Astrocyte (in vitro differentiated cells and primary cell): ENCODE results near the gene NPAS3. TPM values are rescaled to one million over a fixed set of nuclear protein-coding genes. Genes with fewer than 3 reads are reported as not detected.

Experiments used
- DNase-seq: peaks from one replicate; pipeline ENCODE4 v3.0.0-alpha.2; 2010; ENCODE audit warnings: low read depth
- FAIRE-seq: peaks from 2 replicates; lab custom pipeline; 2011; peaks lifted over from hg19 to GRCh38; lab: Jason Lieb, UNC
- H2AFZ ChIP-seq: 2 replicates; pipeline ENCODE4 v1.6.0; 2012; ENCODE audit warnings: low read depth, low read length, inconsistent platforms
- H3K27ac ChIP-seq: 2 replicates; pipeline ENCODE4 v1.5.1; 2011; ENCODE audit warnings: low read depth, low read length, inconsistent platforms
- H3K27me3 ChIP-seq: 2 replicates; pipeline ENCODE4 v1.6.0; 2011; ENCODE audit warnings: low read length, inconsistent platforms; ENCODE audit not compliant: insufficient read depth
- H3K36me3 ChIP-seq: 2 replicates; pipeline ENCODE4 v1.5.1; 2011; ENCODE audit warnings: low read length, inconsistent platforms; ENCODE audit not compliant: insufficient read depth
- H3K4me1 ChIP-seq: 2 replicates; pipeline ENCODE4 v1.5.1; 2011; ENCODE audit warnings: low read length, inconsistent platforms; ENCODE audit not compliant: insufficient read depth
- H3K4me2 ChIP-seq: 2 replicates; pipeline ENCODE4 v1.6.0; 2012; ENCODE audit warnings: low read length, inconsistent platforms
- H3K4me3 ChIP-seq: 2 replicates; pipeline ENCODE4 v1.5.1; 2011; ENCODE audit warnings: low read depth, mild to moderate bottlenecking, low read length, inconsistent platforms; ENCODE audit not compliant: insufficient read depth
- H3K79me2 ChIP-seq: 2 replicates; pipeline ENCODE4 v1.6.0; 2012; ENCODE audit warnings: mild to moderate bottlenecking, low read length, inconsistent platforms; ENCODE audit not compliant: insufficient read depth
- H3K9ac ChIP-seq: 2 replicates; pipeline ENCODE4 v1.6.0; 2012; ENCODE audit warnings: mild to moderate bottlenecking, low read length, inconsistent platforms
- H3K9me3 ChIP-seq: 2 replicates; pipeline ENCODE4 v1.5.1; 2012; ENCODE audit warnings: low read depth, mild to moderate bottlenecking, low read length, inconsistent platforms; ENCODE audit not compliant: insufficient read depth
- H4K20me1 ChIP-seq: 2 replicates; pipeline ENCODE4 v1.6.0; 2012; ENCODE audit warnings: low read length, inconsistent platforms; ENCODE audit not compliant: insufficient read depth
- H3K27ac Mint-ChIP-seq: one replicate; pipeline ENCODE4 v1.8.0; 2021; ENCODE audit warnings: mild to moderate bottlenecking, mixed read lengths; ENCODE audit not compliant: unreplicated experiment
- H3K27me3 Mint-ChIP-seq: one replicate; pipeline ENCODE4 v1.8.0; 2021; ENCODE audit warnings: low read depth, mixed read lengths; ENCODE audit not compliant: unreplicated experiment
- H3K36me3 Mint-ChIP-seq: one replicate; pipeline ENCODE4 v1.8.0; 2021; ENCODE audit warnings: low read depth, mixed read lengths; ENCODE audit not compliant: unreplicated experiment
- H3K4me1 Mint-ChIP-seq: one replicate; pipeline ENCODE4 v1.8.0; 2021; ENCODE audit warnings: low read depth, mixed read lengths; ENCODE audit not compliant: unreplicated experiment
- H3K4me3 Mint-ChIP-seq: one replicate; pipeline ENCODE4 v1.8.0; 2021; ENCODE audit warnings: mild to moderate bottlenecking, moderate library complexity, mixed read lengths; ENCODE audit not compliant: unreplicated experiment
- H3K9me3 Mint-ChIP-seq: one replicate; pipeline ENCODE4 v1.8.0; 2021; ENCODE audit warnings: mild to moderate bottlenecking, mixed read lengths; ENCODE audit not compliant: unreplicated experiment
- CTCF ChIP-seq: IDR thresholded peaks from 2 replicates; pipeline ENCODE4 v1.5.1; 2011; ENCODE audit warnings: low read depth, mild to moderate bottlenecking, inconsistent platforms, low read length, moderate library complexity; ENCODE audit not compliant: insufficient read depth
- EZH2 ChIP-seq: IDR thresholded peaks from 2 replicates; pipeline ENCODE4 v1.6.1; 2012; ENCODE audit warnings: mild to moderate bottlenecking, low read length, inconsistent platforms; ENCODE audit not compliant: insufficient read depth
- total RNA-seq: library from RNA; stranded (reverse); gene quantifications from 2 replicates; pipeline ENCODE4 v1.2.1, GENCODE V29; 2021

The NPAS3 gene
- total RNA-seq, 1 donor from 2014 or later, result 2.6 TPM

GRCh38 chr14:33569821-33570687 is 631.4 kb downstream of the NPAS3 start:
- H3K4me1 ChIP-seq, result peaks cover 63% of the 10 kb centered on the region
- no peaks in the 10 kb centered on the region for H3K27me3 ChIP-seq
- DNase-seq (peak; percentile 80), FAIRE-seq (no peak)
- TF ChIP-seq EZH2, result no peak
- TF ChIP-seq CTCF, result no peak
- Mint-ChIP-seq H3K36me3 (no peaks in the 10 kb centered on the region), H3K4me1 (peaks cover 39% of the 10 kb centered on the region), H3K4me3 (no peak overlapping the region), H3K27ac (no peak overlapping the region), H3K9me3 (peaks cover 3% of the 10 kb centered on the region), H3K27me3 (peaks cover 1% of the 10 kb centered on the region)
- H3K9me3 ChIP-seq, result no peaks in the 10 kb centered on the region
- H3K79me2 ChIP-seq, result no peaks in the 10 kb centered on the region
- no peak overlapping the region for H3K4me3 ChIP-seq
- H2AFZ ChIP-seq, result no peak overlapping the region
- no peaks in the 10 kb centered on the region for H4K20me1 ChIP-seq
- peak overlapping the region; percentile 46 for H3K9ac ChIP-seq
- no peaks in the 10 kb centered on the region for H3K36me3 ChIP-seq
- H3K4me2 ChIP-seq, result peak overlapping the region; percentile 41
- H3K27ac ChIP-seq, result peak overlapping the region; percentile 78

GRCh38 chr14:33570694-33571310 is 632.1 kb downstream of the NPAS3 start:
- Histone ChIP-seq H3K4me3 (no peak overlapping the region), H3K36me3 (no peaks in the 10 kb centered on the region), H3K9me3 (no peaks in the 10 kb centered on the region), H3K4me1 (peaks cover 55% of the 10 kb centered on the region), H3K27ac (peak overlapping the region; percentile 78), H3K27me3 (no peaks in the 10 kb centered on the region), H3K9ac (peak overlapping the region; percentile 46), H4K20me1 (no peaks in the 10 kb centered on the region), H3K79me2 (no peaks in the 10 kb centered on the region), H2AFZ (peak overlapping the region; percentile 32), H3K4me2 (peak overlapping the region; percentile 41)
- no peaks in the 10 kb centered on the region for H3K36me3 Mint-ChIP-seq
- no peak overlapping the region for H3K4me3 Mint-ChIP-seq
- DNase-seq (no peak), FAIRE-seq (peak; percentile 5)
- H3K27me3 Mint-ChIP-seq, result peaks cover 1% of the 10 kb centered on the region
- H3K4me1 Mint-ChIP-seq, result peaks cover 34% of the 10 kb centered on the region
- peaks cover 3% of the 10 kb centered on the region for H3K9me3 Mint-ChIP-seq
- H3K27ac Mint-ChIP-seq, result no peak overlapping the region
- TF ChIP-seq EZH2 (no peak), CTCF (no peak)
